Measurements from ENCODE around the gene CR1L.

- TF ChIP-seq SMC3 (conservative IDR thresholded peaks at IDR 0.05; ENCODE audit: insufficient read depth, low read depth, low read length) (no peak), CTCF (IDR thresholded peaks at IDR 0.05 in 2 of 3, conservative IDR thresholded peaks at IDR 0.05 in 1 of 3; ENCODE audit: insufficient read depth in 2 of 3, low read depth in 1 of 3, low read length in 3 of 3) (no peak), NR2C2 (CRISPR knock-in tag; IDR thresholded peaks at IDR 0.05) (no peak), NR2C2 (tag; IDR thresholded peaks at IDR 0.05) (no peak), GATAD2B (IDR thresholded peaks at IDR 0.05; ENCODE audit: borderline replicate concordance) (no peak), DDX20 (tag; IDR thresholded peaks at IDR 0.05; ENCODE audit: low read depth) (no peak), KLF10 (CRISPR knock-in tag; IDR thresholded peaks at IDR 0.05) (no peak), POLR2A (conservative IDR thresholded peaks at IDR 0.05) (no peak), ZNF175 (CRISPR knock-in tag; IDR thresholded peaks at IDR 0.05; ENCODE audit: low read depth) (no peak), ZBTB40 (IDR thresholded peaks at IDR 0.05) (no peak), ZBTB40 (CRISPR knock-in tag; IDR thresholded peaks at IDR 0.05) (no peak), SP2 (IDR thresholded peaks at IDR 0.05; ENCODE audit: extremely low read depth, low read depth, low read length, poor library complexity, severe bottlenecking) (no peak), ZNF24 (IDR thresholded peaks at IDR 0.05) (no peak), FOXJ3 (CRISPR knock-in tag; IDR thresholded peaks at IDR 0.05) (no peak)
- TF ChIP-seq, protein P1, sequence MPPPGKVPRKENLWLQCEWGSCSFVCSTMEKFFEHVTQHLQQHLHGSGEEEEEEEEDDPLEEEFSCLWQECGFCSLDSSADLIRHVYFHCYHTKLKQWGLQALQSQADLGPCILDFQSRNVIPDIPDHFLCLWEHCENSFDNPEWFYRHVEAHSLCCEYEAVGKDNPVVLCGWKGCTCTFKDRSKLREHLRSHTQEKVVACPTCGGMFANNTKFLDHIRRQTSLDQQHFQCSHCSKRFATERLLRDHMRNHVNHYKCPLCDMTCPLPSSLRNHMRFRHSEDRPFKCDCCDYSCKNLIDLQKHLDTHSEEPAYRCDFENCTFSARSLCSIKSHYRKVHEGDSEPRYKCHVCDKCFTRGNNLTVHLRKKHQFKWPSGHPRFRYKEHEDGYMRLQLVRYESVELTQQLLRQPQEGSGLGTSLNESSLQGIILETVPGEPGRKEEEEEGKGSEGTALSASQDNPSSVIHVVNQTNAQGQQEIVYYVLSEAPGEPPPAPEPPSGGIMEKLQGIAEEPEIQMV (tag; conservative IDR thresholded peaks at IDR 0.05; ENCODE audit: low read depth) = no peak
- TF ChIP-seq, protein P2, sequence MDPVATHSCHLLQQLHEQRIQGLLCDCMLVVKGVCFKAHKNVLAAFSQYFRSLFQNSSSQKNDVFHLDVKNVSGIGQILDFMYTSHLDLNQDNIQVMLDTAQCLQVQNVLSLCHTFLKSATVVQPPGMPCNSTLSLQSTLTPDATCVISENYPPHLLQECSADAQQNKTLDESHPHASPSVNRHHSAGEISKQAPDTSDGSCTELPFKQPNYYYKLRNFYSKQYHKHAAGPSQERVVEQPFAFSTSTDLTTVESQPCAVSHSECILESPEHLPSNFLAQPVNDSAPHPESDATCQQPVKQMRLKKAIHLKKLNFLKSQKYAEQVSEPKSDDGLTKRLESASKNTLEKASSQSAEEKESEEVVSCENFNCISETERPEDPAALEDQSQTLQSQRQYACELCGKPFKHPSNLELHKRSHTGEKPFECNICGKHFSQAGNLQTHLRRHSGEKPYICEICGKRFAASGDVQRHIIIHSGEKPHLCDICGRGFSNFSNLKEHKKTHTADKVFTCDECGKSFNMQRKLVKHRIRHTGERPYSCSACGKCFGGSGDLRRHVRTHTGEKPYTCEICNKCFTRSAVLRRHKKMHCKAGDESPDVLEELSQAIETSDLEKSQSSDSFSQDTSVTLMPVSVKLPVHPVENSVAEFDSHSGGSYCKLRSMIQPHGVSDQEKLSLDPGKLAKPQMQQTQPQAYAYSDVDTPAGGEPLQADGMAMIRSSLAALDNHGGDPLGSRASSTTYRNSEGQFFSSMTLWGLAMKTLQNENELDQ (CRISPR knock-in tag; IDR thresholded peaks at IDR 0.05; ENCODE audit: borderline replicate concordance) = no peak
These were observed 74.3 kb downstream of the CR1L start for GRCh38 chr1:207719234-207719633.

Data from K562 (cell line).